Measurements from ENCODE around the gene TMEM120B. TPM values are rescaled to one million over a fixed set of nuclear protein-coding genes. Genes with fewer than 3 reads are reported as not detected.

TMEM120B gene
- total RNA-seq, 2 donors from 2014 or later = 13.2 to 14.2 TPM

DNA sequence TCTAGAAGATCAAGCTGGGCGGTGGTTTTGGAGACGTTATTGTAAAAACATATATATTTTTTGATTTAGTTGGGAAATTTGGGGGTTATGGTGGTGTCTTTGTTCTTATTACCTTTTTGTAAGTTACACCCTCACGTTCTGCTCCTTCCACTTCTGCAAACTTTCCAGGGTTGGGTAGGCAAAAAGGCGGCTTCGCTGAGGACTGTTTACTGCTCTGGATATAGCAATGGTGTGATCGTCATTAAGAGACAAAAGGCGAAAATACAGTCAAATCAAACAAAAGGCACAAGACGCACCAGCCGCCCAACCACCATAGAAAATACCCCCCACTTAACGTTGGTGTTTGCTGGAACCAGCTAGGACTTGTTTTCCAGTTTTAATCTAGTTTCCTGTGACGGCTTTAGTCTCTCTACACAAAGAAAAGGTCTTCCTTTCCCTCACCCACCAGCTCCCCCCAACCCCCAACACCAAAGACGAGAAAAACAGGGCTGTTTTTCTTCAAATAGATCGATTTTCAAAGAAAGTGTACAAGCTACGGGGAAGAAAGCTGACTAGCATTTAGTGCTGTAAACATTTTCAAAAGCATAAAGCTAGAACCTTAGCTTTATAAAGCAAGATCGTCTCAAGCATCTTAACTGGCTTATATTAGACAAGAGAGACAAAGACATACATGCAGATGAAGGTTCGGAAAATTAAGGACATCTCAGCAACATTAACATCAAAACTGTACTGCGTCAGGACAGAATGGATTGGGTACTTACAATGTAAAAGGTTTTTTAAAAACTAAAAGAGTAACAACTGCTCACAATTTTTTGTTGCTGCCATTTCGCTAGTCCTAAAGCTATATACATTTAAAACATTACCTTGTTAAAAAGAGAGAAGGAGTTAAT lies 89.3 kb downstream of the TMEM120B start:
- H3K4me1 ChIP-seq = peaks cover 51% of the 10 kb centered on the region
- H3K27ac ChIP-seq = peak overlapping the region; percentile 96 to 100 (median 100)
- WGBS, 2 donors = 2 to 4% methylated on average over 18 of the region's 18 CpGs
- H3K27me3 ChIP-seq = no peaks in the 10 kb centered on the region
- TF ChIP-seq CTCF (IDR thresholded peaks at IDR 0.05) = no peak
- peak in 1 of 3 donors; percentile 22 for TF ChIP-seq POLR2A (IDR thresholded peaks at IDR 0.05)
- no peak for ATAC-seq
- peak overlapping the region; percentile 37 to 42 for H3K4me3 ChIP-seq
- DNase-seq = peak in 1 of 4 donors; percentile 17
- no peaks in the 10 kb centered on the region for H3K36me3 ChIP-seq (replicated peaks in 1 of 2; ENCODE audit: insufficient read depth in 1 of 2, low read depth in 2 of 2)
- H3K9me3 ChIP-seq = no peaks in the 10 kb centered on the region
- intact Hi-C loops (cut with DNase I) = no loop called here

- no peaks in the 10 kb centered on the region for H3K9me3 ChIP-seq
These were observed 89.9 kb downstream of the TMEM120B start for GRCh38 chr12:121802485-121802842.

GRCh38 chr12:121802843-121803698 lies 90.5 kb downstream of the TMEM120B start:
- intact Hi-C loops (cut with DNase I) = no loop called here
- peaks cover 51% of the 10 kb centered on the region for H3K4me1 ChIP-seq
- peak overlapping the region; percentile 96 to 100 (median 100) for H3K27ac ChIP-seq
- DNase-seq = peak; percentile 87 to 92 (median 88)
- WGBS, 2 donors = 0 to 1% methylated on average over 41 to 63 of the region's 65 CpGs
- no peaks in the 10 kb centered on the region for H3K9me3 ChIP-seq
- H3K4me3 ChIP-seq = peak overlapping the region; percentile 33 to 58
- no peak for TF ChIP-seq CTCF (IDR thresholded peaks at IDR 0.05)
- peak; percentile 89 to 98 (median 98) for TF ChIP-seq POLR2A (IDR thresholded peaks at IDR 0.05)
- H3K36me3 ChIP-seq (replicated peaks in 1 of 2; ENCODE audit: insufficient read depth in 1 of 2, low read depth in 2 of 2) = no peaks in the 10 kb centered on the region
- peak; percentile 51 for ATAC-seq
- no peaks in the 10 kb centered on the region for H3K27me3 ChIP-seq

More at GRCh38 chr12:121802485-121802842, 89.9 kb downstream of the TMEM120B start:
- TF ChIP-seq POLR2A (IDR thresholded peaks at IDR 0.05) (no peak), CTCF (IDR thresholded peaks at IDR 0.05) (no peak)
- peaks cover 51% of the 10 kb centered on the region for H3K4me1 ChIP-seq
- DNase-seq (no peak), ATAC-seq (no peak)
- intact Hi-C loops (cut with DNase I) = no loop called here
- H3K27me3 ChIP-seq = no peaks in the 10 kb centered on the region
- peak overlapping the region; percentile 96 to 100 (median 100) for H3K27ac ChIP-seq
- peak overlapping the region in 1 of 2 donors; percentile 37 for H3K4me3 ChIP-seq
- H3K36me3 ChIP-seq (replicated peaks in 1 of 2; ENCODE audit: insufficient read depth in 1 of 2, low read depth in 2 of 2) = no peaks in the 10 kb centered on the region
- WGBS, 2 donors = 0% methylated on average over 1 of the region's 1 CpG

GRCh38 chr12:121803861-121804416 lies 91.4 kb downstream of the TMEM120B start, which contains the start of gene SETD1B:
Gene SETD1B, plus strand, starts transcription at chr12:121804009. Its CDS starts 729 bp downstream, at chr12:121804738.
- no peaks in the 10 kb centered on the region for H3K9me3 ChIP-seq
- intact Hi-C loops (cut with DNase I) = no loop called here
- ATAC-seq (peak; percentile 15), DNase-seq (peak; percentile 58 to 75 (median 72))
- H3K4me3 ChIP-seq = peak within 1 kb of the TSS; percentile 63 to 66
- WGBS, 2 donors = 1% methylated on average over 19 to 56 of the region's 74 CpGs
- no peaks in the 10 kb centered on the region for H3K36me3 ChIP-seq (replicated peaks in 1 of 2; ENCODE audit: insufficient read depth in 1 of 2, low read depth in 2 of 2)
- no peaks in the 10 kb centered on the region for H3K27me3 ChIP-seq
- TF ChIP-seq POLR2A (IDR thresholded peaks at IDR 0.05) (no peak), CTCF (IDR thresholded peaks at IDR 0.05) (peak in 2 of 7 experiments; percentile 6 to 8)
- H3K27ac ChIP-seq = peak within 1 kb of the TSS; percentile 96 to 100 (median 100)
- peaks cover 44% of the 10 kb centered on the region for H3K4me1 ChIP-seq

Data from body of pancreas (tissue), 4 donors.